Osteoblast (primary cell): ENCODE data around the gene EMSY. TPM values are rescaled to one million over a fixed set of nuclear protein-coding genes. Genes with fewer than 3 reads are reported as not detected.

ENCODE experiments used
- DNase-seq: peaks from one replicate; pipeline ENCODE4 v3.0.0; 2011; ENCODE audit warnings: low spot score, mixed read lengths; ENCODE audit not compliant: insufficient read length; ENCODE audit errors: missing footprints
- H2AFZ ChIP-seq: 2 replicates; pipeline ENCODE4 v1.6.0; 2011; ENCODE audit warnings: mild to moderate bottlenecking, low read length
- H3K27ac ChIP-seq: 2 replicates; pipeline ENCODE4 v1.5.1; 2011; ENCODE audit warnings: mild to moderate bottlenecking, low read depth, low read length, moderate library complexity
- H3K27me3 ChIP-seq: 2 replicates; pipeline ENCODE4 v1.6.0; 2012; ENCODE audit warnings: mild to moderate bottlenecking, control low read depth, inconsistent platforms, low read length, moderate library complexity; ENCODE audit not compliant: insufficient read depth
- H3K36me3 ChIP-seq: 2 replicates; pipeline ENCODE4 v1.5.1; 2011; ENCODE audit warnings: mild to moderate bottlenecking, low read length, control low read depth, moderate library complexity; ENCODE audit not compliant: insufficient read depth
- H3K4me1 ChIP-seq: 2 replicates; pipeline ENCODE4 v1.5.1; 2011; ENCODE audit warnings: mild to moderate bottlenecking, low read length, control low read depth, moderate library complexity; ENCODE audit not compliant: insufficient read depth
- H3K4me2 ChIP-seq: 2 replicates; pipeline ENCODE4 v1.6.0; 2011; ENCODE audit warnings: mild to moderate bottlenecking, low read length; ENCODE audit not compliant: insufficient read depth
- H3K4me3 ChIP-seq: fragments of 200-600 bp; sonication (generic); 3 replicates; pipeline ENCODE4 v1.5.1; 2012; ENCODE audit warnings: mild to moderate bottlenecking, low read length, inconsistent platforms; ENCODE audit not compliant: insufficient read depth
- H3K79me2 ChIP-seq: 2 replicates; pipeline ENCODE4 v1.6.0; 2012; ENCODE audit warnings: mild to moderate bottlenecking, low read length, control low read depth, inconsistent platforms; ENCODE audit not compliant: insufficient read depth
- H3K9me3 ChIP-seq: 2 replicates; pipeline ENCODE4 v1.5.1; 2011; ENCODE audit warnings: low read depth, low read length, control low read depth
- H4K20me1 ChIP-seq: 2 replicates; pipeline ENCODE4 v1.6.0; 2012; ENCODE audit warnings: mild to moderate bottlenecking, low read length, control low read depth; ENCODE audit not compliant: insufficient read depth
- total RNA-seq: library from RNA; depleted of rRNA; stranded (reverse); fragments of >200 nt; gene quantifications from 2 replicates; pipeline ENCODE4 v1.2.3, GENCODE V29; 2012
- TF ChIP-seq, protein P1 (sequence below): IDR thresholded peaks from 2 replicates; pipeline ENCODE4 v1.5.1; 2011; ENCODE audit warnings: mild to moderate bottlenecking, low read depth, low read length, moderate library complexity; ENCODE audit errors: extremely low read depth

EMSY gene
- total RNA-seq, 1 donor, result 17.4 TPM

DNA sequence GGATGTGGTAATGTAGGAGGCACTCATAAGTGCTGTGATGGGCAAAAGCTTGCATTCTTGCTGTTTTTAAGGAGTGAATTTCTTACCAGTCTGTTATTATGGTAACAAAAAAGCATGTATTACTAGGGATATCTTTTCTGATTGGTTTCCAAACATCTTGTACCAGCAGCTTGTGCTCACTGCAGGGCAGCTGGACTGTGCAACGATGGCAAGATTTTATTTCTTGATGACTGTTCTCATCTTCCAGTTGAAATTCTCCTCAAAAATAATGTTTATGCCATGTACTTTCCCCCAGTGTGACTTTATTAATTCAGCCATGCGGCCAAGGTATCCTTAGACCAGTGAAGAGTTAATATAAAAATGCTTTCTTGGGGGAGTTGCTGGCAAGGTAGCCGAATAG is 35.4 kb downstream of the EMSY start:
- H3K4me3 ChIP-seq, result no peak overlapping the region
- no peak overlapping the region for H2AFZ ChIP-seq
- no peaks in the 10 kb centered on the region for H3K79me2 ChIP-seq
- H3K27ac ChIP-seq, result no peak overlapping the region
- no peaks in the 10 kb centered on the region for H4K20me1 ChIP-seq
- H3K9me3 ChIP-seq, result no peaks in the 10 kb centered on the region
- H3K4me1 ChIP-seq, result no peaks in the 10 kb centered on the region
- H3K4me2 ChIP-seq, result no peak overlapping the region
- TF ChIP-seq, protein P1, sequence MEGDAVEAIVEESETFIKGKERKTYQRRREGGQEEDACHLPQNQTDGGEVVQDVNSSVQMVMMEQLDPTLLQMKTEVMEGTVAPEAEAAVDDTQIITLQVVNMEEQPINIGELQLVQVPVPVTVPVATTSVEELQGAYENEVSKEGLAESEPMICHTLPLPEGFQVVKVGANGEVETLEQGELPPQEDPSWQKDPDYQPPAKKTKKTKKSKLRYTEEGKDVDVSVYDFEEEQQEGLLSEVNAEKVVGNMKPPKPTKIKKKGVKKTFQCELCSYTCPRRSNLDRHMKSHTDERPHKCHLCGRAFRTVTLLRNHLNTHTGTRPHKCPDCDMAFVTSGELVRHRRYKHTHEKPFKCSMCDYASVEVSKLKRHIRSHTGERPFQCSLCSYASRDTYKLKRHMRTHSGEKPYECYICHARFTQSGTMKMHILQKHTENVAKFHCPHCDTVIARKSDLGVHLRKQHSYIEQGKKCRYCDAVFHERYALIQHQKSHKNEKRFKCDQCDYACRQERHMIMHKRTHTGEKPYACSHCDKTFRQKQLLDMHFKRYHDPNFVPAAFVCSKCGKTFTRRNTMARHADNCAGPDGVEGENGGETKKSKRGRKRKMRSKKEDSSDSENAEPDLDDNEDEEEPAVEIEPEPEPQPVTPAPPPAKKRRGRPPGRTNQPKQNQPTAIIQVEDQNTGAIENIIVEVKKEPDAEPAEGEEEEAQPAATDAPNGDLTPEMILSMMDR, result no peak
- H3K27me3 ChIP-seq, result no peaks in the 10 kb centered on the region
- H3K36me3 ChIP-seq, result no peaks in the 10 kb centered on the region
- DNase-seq, result no peak

DNA sequence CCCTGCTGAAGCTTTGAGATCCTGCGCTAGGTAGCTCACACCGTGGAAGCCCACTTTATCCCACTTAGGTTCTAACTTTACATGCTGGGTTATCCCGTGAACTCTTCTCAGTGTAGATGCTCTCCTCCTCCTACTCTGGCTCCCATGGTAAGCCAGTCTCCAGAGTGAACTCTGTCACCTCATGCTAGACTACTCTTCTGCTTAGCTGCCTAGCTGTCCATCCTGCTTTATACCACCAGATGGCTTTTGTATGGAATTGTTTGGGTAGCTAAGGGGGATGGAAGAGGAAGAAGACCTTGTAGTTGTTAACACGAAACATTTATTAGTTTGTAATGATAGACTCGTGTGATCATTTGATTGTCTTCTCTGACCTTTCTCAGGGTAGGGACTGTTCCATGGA is 46.8 kb downstream of the EMSY start:
- TF ChIP-seq, protein P1, result peak; percentile 9
- Histone ChIP-seq H3K9me3 (no peaks in the 10 kb centered on the region), H3K36me3 (no peaks in the 10 kb centered on the region), H3K27ac (no peak overlapping the region), H3K4me2 (no peak overlapping the region), H4K20me1 (no peaks in the 10 kb centered on the region), H3K27me3 (no peaks in the 10 kb centered on the region), H3K4me1 (no peaks in the 10 kb centered on the region), H3K79me2 (no peaks in the 10 kb centered on the region), H2AFZ (no peak overlapping the region), H3K4me3 (no peak overlapping the region)
- peak; percentile 26 for DNase-seq

DNA sequence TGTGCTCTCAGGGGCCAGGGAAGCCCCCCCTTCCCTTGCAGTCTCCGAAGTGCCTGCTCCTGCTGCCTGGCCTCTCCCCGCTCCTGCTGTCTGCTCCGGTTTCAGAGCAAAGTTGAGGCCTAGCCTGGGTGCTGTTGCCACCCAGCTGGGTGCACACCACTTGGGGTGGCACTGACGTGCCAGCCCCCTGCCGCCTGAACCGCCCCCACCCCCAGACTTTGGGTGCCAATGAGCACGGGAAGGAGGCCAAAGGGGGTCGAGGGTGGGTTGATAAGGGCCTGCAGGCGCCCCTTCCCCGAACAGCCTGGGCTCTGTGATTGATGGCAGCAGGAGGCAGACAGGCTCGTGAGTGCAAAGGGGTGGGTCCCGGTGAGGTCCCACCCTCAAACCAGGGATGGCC is 48.2 kb downstream of the EMSY start:
- Histone ChIP-seq H3K79me2 (no peaks in the 10 kb centered on the region), H3K4me1 (no peaks in the 10 kb centered on the region), H2AFZ (no peak overlapping the region), H3K4me2 (no peak overlapping the region), H3K9me3 (no peaks in the 10 kb centered on the region), H3K36me3 (no peaks in the 10 kb centered on the region), H3K27me3 (no peaks in the 10 kb centered on the region), H4K20me1 (no peaks in the 10 kb centered on the region), H3K4me3 (no peak overlapping the region), H3K27ac (no peak overlapping the region)
- no peak for DNase-seq
- TF ChIP-seq, protein P1, result no peak

DNA sequence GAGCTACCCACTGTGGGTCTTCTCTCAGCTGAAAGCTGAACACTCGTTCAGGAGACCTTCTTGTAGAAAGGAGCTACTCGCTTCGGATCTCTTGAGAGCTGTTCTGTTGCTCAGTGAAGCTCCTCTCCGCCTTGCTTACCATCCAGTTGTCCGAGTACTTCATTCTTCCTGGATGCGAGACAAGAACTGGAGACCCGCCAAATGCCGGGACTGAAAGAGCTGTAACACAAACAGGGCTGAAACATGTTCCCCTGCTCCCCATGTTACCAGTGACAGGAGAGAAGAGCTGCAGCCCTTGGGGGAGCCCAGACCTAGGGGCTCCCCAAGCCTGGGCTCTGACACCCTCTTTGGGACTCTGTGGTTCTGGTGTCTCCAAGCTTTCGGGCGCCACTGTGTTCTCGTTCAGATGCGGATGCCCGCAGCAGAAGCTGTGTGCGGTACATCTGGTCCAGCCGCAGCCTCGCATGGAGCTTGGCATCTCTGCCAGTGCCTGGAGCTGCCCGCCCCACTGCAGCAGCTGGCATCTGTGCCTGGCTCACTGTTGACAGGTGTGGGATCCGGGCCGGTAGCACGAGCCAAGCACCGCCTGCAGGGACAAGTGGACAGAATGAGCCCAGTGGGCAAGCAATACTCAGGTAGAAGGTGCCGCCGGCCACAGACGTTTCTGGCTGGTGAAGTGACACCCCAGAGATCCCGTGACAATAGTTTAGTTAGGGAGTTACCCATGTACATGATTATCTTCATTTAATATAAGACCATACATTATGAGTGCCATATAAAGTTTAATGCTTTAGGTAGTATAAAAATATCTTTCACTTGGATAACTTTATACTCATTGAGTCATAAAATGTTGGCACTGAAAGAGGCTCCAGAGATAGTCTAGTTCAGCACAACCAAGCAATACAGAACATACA is 49.1 kb downstream of the EMSY start:
- H4K20me1 ChIP-seq, result no peaks in the 10 kb centered on the region

More for the DNA sequence above, 49.1 kb downstream of the EMSY start:
- TF ChIP-seq, protein P1, result no peak
- H3K27me3 ChIP-seq, result no peaks in the 10 kb centered on the region
- H2AFZ ChIP-seq, result no peak overlapping the region
- no peaks in the 10 kb centered on the region for H3K9me3 ChIP-seq
- H3K4me1 ChIP-seq, result no peaks in the 10 kb centered on the region
- peak; percentile 41 for DNase-seq
- no peak overlapping the region for H3K4me3 ChIP-seq
- H3K27ac ChIP-seq, result no peak overlapping the region
- H3K36me3 ChIP-seq, result no peaks in the 10 kb centered on the region
- no peak overlapping the region for H3K4me2 ChIP-seq
- no peaks in the 10 kb centered on the region for H3K79me2 ChIP-seq
